Measurements from ENCODE around the gene GSAP.

DNA sequence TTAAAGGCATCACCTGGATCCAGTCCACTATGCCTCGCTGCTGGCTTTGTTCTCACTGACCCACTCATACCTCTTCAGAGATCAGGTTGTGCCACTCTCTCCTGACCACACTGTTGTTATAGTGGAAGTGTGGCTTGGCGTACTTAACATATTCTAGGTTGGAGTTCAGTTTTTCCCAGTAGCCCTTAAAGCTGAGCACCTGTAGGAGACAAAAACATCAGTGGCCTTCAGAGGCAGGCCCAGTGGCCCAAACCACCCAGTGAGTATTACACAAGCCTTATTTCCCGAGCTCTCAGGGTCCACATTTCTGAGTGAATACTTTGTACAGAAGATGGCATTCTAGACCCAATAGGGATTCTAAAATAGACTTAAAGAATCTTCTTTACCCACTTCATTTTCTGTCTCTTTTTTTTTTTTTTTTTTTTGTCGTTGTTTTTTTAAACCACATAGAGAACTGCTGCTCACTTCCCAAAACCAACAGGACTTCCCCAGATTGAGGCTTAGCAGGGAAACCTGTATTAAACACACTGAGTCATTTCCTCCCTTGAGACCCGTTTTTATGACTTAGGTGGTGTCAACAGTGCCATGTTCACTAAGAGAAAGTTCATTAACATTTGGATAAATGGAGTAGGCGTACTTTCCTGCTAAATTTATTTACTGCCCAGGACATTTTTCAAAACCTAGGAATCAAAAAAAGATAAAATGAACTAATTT, 85.8 kb downstream of the GSAP start:
- TF ChIP-seq, protein P1, sequence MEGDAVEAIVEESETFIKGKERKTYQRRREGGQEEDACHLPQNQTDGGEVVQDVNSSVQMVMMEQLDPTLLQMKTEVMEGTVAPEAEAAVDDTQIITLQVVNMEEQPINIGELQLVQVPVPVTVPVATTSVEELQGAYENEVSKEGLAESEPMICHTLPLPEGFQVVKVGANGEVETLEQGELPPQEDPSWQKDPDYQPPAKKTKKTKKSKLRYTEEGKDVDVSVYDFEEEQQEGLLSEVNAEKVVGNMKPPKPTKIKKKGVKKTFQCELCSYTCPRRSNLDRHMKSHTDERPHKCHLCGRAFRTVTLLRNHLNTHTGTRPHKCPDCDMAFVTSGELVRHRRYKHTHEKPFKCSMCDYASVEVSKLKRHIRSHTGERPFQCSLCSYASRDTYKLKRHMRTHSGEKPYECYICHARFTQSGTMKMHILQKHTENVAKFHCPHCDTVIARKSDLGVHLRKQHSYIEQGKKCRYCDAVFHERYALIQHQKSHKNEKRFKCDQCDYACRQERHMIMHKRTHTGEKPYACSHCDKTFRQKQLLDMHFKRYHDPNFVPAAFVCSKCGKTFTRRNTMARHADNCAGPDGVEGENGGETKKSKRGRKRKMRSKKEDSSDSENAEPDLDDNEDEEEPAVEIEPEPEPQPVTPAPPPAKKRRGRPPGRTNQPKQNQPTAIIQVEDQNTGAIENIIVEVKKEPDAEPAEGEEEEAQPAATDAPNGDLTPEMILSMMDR (IDR thresholded peaks at IDR 0.05), result no peak
- peak in 1 of 2 donors; percentile 62 for TF ChIP-seq POLR2A (IDR thresholded peaks at IDR 0.05)

All from thyroid gland (tissue), 4 donors.